ENCODE measurements around the gene RHD.
"Not testable (repeated sequence)": the region's sequence is repeated elsewhere in the genome, so short reads cannot be mapped to it uniquely, and the experiment has no call there.

DNA sequence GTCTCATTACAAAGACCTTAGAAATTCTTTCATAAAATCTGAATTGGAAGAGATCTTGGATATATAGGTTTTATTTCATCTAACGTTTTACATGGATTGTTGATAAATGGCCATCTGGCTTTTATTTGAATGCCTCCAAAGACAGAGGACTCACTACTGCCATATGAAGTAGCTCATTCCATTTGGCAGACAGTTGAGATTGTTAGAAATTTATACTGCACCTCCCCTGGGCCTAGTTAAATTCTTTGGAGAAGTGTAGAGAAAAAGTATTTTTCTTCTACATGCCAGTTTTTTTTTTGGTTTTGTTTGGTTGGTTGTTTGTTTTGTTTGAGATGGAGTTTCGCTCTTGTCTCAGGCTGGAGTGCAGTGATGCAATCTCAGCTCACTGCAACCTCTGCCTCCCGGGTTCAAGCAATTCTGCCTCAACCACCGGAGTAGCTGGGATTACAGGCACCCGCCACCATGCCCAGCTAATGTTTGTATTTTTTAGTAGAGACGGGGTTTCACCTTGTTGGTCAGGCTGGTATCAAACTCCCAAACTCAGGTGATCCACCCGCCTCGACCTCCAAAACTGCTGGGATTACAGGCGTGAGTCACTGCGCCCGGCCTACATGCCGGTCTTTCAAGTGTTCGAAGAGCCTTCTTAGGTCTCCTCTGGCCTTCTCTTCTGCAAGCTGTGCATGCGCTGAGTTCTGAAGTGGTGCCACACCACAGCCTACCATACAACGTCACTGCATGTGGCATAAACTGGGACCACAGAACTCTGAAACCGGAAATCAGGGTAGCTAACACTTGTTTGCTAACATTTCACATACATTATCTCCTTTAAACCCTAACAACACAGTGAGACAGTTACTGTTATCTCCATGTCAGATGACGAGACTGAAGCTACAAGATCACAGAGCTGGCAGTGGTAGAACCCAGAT is 90.6 kb downstream of the RHD start:
- TF ChIP-seq, protein P1, sequence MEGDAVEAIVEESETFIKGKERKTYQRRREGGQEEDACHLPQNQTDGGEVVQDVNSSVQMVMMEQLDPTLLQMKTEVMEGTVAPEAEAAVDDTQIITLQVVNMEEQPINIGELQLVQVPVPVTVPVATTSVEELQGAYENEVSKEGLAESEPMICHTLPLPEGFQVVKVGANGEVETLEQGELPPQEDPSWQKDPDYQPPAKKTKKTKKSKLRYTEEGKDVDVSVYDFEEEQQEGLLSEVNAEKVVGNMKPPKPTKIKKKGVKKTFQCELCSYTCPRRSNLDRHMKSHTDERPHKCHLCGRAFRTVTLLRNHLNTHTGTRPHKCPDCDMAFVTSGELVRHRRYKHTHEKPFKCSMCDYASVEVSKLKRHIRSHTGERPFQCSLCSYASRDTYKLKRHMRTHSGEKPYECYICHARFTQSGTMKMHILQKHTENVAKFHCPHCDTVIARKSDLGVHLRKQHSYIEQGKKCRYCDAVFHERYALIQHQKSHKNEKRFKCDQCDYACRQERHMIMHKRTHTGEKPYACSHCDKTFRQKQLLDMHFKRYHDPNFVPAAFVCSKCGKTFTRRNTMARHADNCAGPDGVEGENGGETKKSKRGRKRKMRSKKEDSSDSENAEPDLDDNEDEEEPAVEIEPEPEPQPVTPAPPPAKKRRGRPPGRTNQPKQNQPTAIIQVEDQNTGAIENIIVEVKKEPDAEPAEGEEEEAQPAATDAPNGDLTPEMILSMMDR (IDR thresholded peaks at IDR 0.05) = not testable (repeated sequence)
- not testable (repeated sequence) for TF ChIP-seq NR3C1 (CRISPR knock-in tag; conservative IDR thresholded peaks at IDR 0.05; ENCODE audit: low read depth); ZNF317 (CRISPR knock-in tag; IDR thresholded peaks at IDR 0.05; ENCODE audit: borderline replicate concordance, low read depth); ARID4B (CRISPR knock-in tag; IDR thresholded peaks at IDR 0.05; ENCODE audit: borderline replicate concordance); IRF2 (CRISPR knock-in tag; IDR thresholded peaks at IDR 0.05; ENCODE audit: borderline replicate concordance, low read depth); GTF2I (CRISPR knock-in tag; conservative IDR thresholded peaks at IDR 0.05); ETV6 (CRISPR knock-in tag; IDR thresholded peaks at IDR 0.05)
- TF ChIP-seq, protein P2, sequence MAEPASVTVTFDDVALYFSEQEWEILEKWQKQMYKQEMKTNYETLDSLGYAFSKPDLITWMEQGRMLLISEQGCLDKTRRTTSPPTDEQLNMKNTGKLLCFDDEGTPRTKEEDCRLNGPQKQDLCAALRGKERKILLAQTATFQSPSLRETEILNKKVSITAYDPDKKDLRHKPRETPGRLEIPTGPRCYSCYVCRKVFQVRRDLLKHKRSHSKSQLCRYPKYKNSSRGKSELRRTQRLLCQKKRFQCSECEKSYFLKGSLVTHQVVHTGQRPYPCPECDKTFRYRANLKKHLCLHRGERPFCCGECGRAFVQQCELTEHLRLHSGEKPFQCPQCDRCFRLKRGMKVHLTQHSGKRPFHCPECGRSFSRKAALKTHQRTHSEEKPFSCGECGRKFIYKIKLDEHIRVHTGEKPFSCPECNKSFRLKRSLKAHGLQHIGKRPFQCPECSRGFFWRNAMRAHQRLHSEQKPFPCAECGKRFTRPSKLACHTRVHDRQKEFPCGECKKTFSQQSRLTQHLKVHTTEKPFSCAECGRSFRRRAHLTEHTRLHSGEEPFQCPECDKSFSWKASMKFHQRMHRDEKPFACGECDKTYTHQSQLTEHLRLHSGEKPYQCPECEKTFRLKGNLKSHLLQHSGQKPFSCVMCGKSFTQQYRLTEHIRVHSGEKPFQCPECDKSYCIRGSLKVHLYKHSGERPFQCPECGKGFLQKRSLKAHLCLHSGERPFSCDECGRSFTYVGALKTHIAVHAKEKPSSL (CRISPR knock-in tag; conservative IDR thresholded peaks at IDR 0.05) = not testable (repeated sequence)
- TF ChIP-seq, protein P3, sequence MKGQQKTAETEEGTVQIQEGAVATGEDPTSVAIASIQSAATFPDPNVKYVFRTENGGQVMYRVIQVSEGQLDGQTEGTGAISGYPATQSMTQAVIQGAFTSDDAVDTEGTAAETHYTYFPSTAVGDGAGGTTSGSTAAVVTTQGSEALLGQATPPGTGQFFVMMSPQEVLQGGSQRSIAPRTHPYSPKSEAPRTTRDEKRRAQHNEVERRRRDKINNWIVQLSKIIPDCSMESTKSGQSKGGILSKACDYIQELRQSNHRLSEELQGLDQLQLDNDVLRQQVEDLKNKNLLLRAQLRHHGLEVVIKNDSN (CRISPR knock-in tag; IDR thresholded peaks at IDR 0.05) = not testable (repeated sequence)
- TF ChIP-seq, protein P4, sequence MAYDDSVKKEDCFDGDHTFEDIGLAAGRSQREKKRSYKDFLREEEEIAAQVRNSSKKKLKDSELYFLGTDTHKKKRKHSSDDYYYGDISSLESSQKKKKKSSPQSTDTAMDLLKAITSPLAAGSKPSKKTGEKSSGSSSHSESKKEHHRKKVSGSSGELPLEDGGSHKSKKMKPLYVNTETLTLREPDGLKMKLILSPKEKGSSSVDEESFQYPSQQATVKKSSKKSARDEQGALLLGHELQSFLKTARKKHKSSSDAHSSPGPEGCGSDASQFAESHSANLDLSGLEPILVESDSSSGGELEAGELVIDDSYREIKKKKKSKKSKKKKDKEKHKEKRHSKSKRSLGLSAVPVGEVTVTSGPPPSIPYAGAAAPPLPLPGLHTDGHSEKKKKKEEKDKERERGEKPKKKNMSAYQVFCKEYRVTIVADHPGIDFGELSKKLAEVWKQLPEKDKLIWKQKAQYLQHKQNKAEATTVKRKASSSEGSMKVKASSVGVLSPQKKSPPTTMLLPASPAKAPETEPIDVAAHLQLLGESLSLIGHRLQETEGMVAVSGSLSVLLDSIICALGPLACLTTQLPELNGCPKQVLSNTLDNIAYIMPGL (CRISPR knock-in tag; IDR thresholded peaks at IDR 0.05) = not testable (repeated sequence)

Data from WTC11 (cell line).